Activated T-cell treated with anti-CD3 and anti-CD28 coated beads for 4 hours (primary cell): ENCODE results near the gene AMDHD2.
"Not testable (repeated sequence)": the region's sequence is repeated elsewhere in the genome, so short reads cannot be mapped to it uniquely, and the experiment has no call there.

Source experiments
- DNase-seq: peaks from one replicate; pipeline ENCODE4 v3.0.0-alpha.2; 2020

AMDHD2 gene

GRCh38 chr16:2535625-2536013 lies 15.4 kb downstream of the AMDHD2 start:
- DNase-seq = no peak

GRCh38 chr16:2537451-2538379 lies 17.5 kb downstream of the AMDHD2 start, which contains the start of gene PDPK1:
PDPK1 (plus strand) TSS chr16:2538021; CDS start chr16:2538113, 92 bp downstream.
- peak; percentile 86 for DNase-seq

- DNase-seq = not testable (repeated sequence)
Measured at GRCh38 chr16:2539192-2539844, 19.1 kb downstream of the AMDHD2 start.

GRCh38 chr16:2539845-2540458 lies 19.8 kb downstream of the AMDHD2 start:
- not testable (repeated sequence) for DNase-seq

- not testable (repeated sequence) for DNase-seq
Measured at GRCh38 chr16:2540912-2541311, 20.7 kb downstream of the AMDHD2 start.

GRCh38 chr16:2541409-2541808 lies 21.2 kb downstream of the AMDHD2 start:
- not testable (repeated sequence) for DNase-seq

GRCh38 chr16:2543771-2544170 lies 23.6 kb downstream of the AMDHD2 start:
- not testable (repeated sequence) for DNase-seq

GRCh38 chr16:2550283-2550878 lies 30.2 kb downstream of the AMDHD2 start:
- DNase-seq = not testable (repeated sequence)

- DNase-seq = not testable (repeated sequence)
Measured at GRCh38 chr16:2551420-2551889, 31.3 kb downstream of the AMDHD2 start.

- not testable (repeated sequence) for DNase-seq
Measured at GRCh38 chr16:2554709-2555425, 34.7 kb downstream of the AMDHD2 start.

- DNase-seq = not testable (repeated sequence)
Measured at GRCh38 chr16:2557150-2557549, 37.0 kb downstream of the AMDHD2 start.

GRCh38 chr16:2560131-2560797 lies 40.1 kb downstream of the AMDHD2 start:
- DNase-seq = not testable (repeated sequence)

- DNase-seq = peak; percentile 53
Measured at GRCh38 chr16:2560798-2561133, 40.6 kb downstream of the AMDHD2 start.

- DNase-seq = not testable (repeated sequence)
Measured at GRCh38 chr16:2567506-2567905, 47.3 kb downstream of the AMDHD2 start.

GRCh38 chr16:2568573-2568972 lies 48.4 kb downstream of the AMDHD2 start:
- DNase-seq = not testable (repeated sequence)

- not testable (repeated sequence) for DNase-seq
Measured at GRCh38 chr16:2572704-2573103, 52.5 kb downstream of the AMDHD2 start.

- DNase-seq = not testable (repeated sequence)
Measured at GRCh38 chr16:2575839-2576238, 55.7 kb downstream of the AMDHD2 start.

- DNase-seq = not testable (repeated sequence)
Measured at GRCh38 chr16:2577044-2577443, 56.9 kb downstream of the AMDHD2 start.

- DNase-seq = not testable (repeated sequence)
Measured at GRCh38 chr16:2578905-2579304, 58.7 kb downstream of the AMDHD2 start.

GRCh38 chr16:2580143-2580542 lies 60.0 kb downstream of the AMDHD2 start:
- DNase-seq = not testable (repeated sequence)

GRCh38 chr16:2580818-2581217 lies 60.6 kb downstream of the AMDHD2 start:
- DNase-seq = not testable (repeated sequence)
